Activated naive CD8-positive, alpha-beta T cell treated with anti-CD3 and anti-CD28 coated beads, Interleukin-2, amount 10 ng/mL, durations not matched to agents 7 days and 5 days (primary cell): Measurements from ENCODE around the gene DIS3L. TPM values are rescaled to one million over a fixed set of nuclear protein-coding genes. Genes with fewer than 3 reads are reported as not detected.
"Not testable (repeated sequence)": the region's sequence is repeated elsewhere in the genome, so short reads cannot be mapped to it uniquely, and the experiment has no call there.

ENCODE experiments used
- ATAC-seq: fragments of 150-1000 bp; cut with Tn5 transposase; one replicate; pipeline ENCODE4 v1.10.0; 2021; ENCODE audit warnings: low read depth, moderate library complexity
- POLR2A ChIA-PET: fragments of 350-600 bp; sonication (Branson Sonifier 250); formaldehyde crosslinking; loops from one replicate; lab custom pipeline; 2021; ENCODE audit warnings: antibody characterized with exemption; lab: Charles Lee
- DNase-seq: peaks from one replicate; pipeline ENCODE4 v3.0.0; 2021
- H3K27ac Mint-ChIP-seq: one replicate; pipeline ENCODE4 v1.8.0; 2022; ENCODE audit warnings: mild to moderate bottlenecking, mixed read lengths
- H3K27me3 Mint-ChIP-seq: one replicate; pipeline ENCODE4 v1.8.0; 2022; ENCODE audit warnings: mild to moderate bottlenecking, moderate library complexity, mixed read lengths
- H3K36me3 Mint-ChIP-seq: one replicate; pipeline ENCODE4 v1.8.0; 2021; ENCODE audit warnings: mild to moderate bottlenecking, mixed read lengths
- H3K4me1 Mint-ChIP-seq: one replicate; pipeline ENCODE4 v1.8.0; 2021; ENCODE audit warnings: mixed read lengths
- H3K4me3 Mint-ChIP-seq: one replicate; pipeline ENCODE4 v1.8.0; 2022; ENCODE audit warnings: mild to moderate bottlenecking, moderate library complexity, mixed read lengths
- H3K9me3 Mint-ChIP-seq: one replicate; pipeline ENCODE4 v1.8.0; 2021; ENCODE audit warnings: mixed read lengths
- total RNA-seq, 2 experiments: library from RNA; stranded (reverse); gene quantifications; one replicate each; pipeline ENCODE4 v1.2.3, GENCODE V29; 2021

Gene DIS3L
- total RNA-seq, 2 experiments from 2014 or later, result 27.2 to 27.8 TPM

DNA sequence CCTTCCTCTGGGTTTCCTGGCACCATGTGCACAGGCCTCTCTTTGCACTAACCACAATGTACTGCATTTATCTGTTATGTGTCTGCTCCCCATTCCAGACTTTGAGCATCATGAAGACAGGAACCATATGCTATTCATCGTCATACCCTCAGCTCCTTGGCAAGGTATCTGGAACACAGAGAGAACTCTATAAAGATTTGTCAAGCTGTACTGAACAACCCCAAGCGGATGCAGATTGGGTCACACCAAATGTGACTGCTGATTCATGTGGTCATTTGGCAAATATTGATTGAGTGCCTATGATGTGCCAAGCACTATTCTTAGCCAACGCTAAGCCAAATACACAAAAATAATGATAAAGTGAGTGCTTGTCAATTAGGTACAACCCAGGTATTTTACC, 32.3 kb upstream of the DIS3L start:
- ATAC-seq, result no peak
- Mint-ChIP-seq H3K27ac (no peak overlapping the region), H3K4me3 (no peak overlapping the region), H3K9me3 (peaks cover 9% of the 10 kb centered on the region), H3K27me3 (peaks cover 44% of the 10 kb centered on the region), H3K36me3 (no peaks in the 10 kb centered on the region), H3K4me1 (no peaks in the 10 kb centered on the region)
- POLR2A ChIA-PET, result no interaction called here
- DNase-seq, result no peak

DNA sequence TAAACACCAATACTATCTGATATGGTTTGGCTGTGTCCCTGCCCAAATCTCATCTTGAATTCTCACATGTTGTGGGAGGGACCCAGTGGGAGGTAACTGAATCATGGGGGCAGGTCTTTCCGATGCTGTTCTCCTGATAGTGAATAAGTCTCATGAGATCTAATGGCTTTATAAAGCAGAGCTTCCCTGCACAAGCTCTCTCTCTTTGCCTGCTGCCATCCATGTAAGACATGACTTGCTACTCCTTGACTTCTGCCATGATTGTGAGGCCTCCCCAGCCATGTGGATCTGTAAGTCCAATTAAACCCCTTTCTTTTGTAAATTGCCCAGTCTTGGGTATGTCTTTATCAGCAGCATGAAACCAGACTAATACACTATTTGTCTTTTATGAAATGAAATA, 30.5 kb upstream of the DIS3L start:
- DNase-seq, H3K4me1 Mint-ChIP-seq, H3K36me3 Mint-ChIP-seq, H3K27ac Mint-ChIP-seq, POLR2A ChIA-PET, H3K9me3 Mint-ChIP-seq, H3K4me3 Mint-ChIP-seq, ATAC-seq: not testable (repeated sequence)
- peaks cover 37% of the 10 kb centered on the region for H3K27me3 Mint-ChIP-seq

DNA sequence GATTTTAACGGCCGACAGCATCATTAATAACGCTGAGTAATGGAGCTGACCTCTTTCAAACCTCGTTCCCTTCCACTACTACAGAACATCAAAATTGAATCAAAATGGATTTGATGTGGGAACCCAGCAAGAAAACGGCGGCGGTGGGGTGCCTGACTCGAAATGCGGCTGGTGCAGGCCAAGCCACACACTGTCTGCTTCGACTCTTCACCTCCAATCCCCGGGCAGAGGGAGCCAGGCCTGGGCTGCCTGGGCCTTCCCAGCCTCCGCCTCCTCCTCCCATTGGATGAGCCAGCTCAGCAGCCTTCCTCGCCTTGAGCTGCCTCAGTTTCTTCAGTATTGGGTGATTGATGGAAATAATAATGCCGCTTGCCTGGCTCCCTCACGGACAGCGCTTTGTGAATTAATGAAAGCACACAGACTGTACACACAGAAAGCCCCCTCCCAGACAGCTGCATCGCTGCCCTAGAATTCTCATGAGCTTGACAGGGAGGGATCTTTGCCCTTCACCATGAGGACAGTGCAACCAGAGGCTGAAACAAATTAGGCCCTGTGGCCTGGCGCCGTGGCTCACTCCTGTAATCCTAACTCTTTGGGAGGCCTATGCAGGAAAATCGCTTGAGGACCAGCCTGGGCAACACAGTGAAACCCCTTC, 28.4 kb upstream of the DIS3L start:
- Mint-ChIP-seq H3K36me3 (no peaks in the 10 kb centered on the region), H3K4me3 (no peak overlapping the region), H3K9me3 (peaks cover 9% of the 10 kb centered on the region), H3K27ac (no peak overlapping the region), H3K27me3 (peaks cover 32% of the 10 kb centered on the region), H3K4me1 (no peaks in the 10 kb centered on the region)
- ATAC-seq (no peak), DNase-seq (no peak)
- POLR2A ChIA-PET, result no interaction called here

DNA sequence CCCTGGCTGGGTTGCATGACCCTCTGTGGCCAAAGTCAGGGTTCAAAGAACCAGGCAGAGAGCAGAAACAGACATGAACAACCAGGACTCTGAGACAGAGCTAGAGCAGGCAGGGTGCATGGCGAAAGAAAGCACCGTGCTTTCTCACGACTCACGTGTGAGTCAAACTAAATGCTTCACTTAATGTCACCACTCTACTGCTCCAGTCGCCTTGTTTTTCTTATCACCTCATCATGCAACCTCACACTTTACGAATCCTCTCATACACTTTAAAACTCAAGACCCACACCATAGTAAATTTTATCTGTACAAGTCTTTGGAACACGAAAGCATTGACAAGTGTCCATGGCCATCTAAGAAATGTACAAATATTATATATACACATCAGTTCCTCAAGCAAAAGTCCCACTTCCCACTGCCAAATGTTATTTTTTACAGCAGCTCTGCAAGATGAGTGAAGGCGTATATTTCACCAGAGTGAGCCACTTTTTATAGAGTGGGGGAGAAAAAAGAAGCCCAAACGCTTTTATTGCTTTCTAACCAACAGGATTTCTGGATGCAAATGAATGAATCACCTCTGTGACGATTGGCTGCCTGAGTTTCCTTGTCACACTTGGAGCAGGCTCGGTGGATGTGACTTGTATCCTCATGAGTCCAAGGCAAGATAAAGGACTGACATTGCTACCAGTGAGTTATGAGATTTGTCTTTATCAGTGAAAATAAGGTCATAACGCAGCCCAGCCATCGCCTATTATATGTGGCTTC, 23.9 kb upstream of the DIS3L start:
- Mint-ChIP-seq H3K27ac (no peak overlapping the region), H3K9me3 (no peaks in the 10 kb centered on the region), H3K4me3 (no peak overlapping the region), H3K4me1 (peaks cover 4% of the 10 kb centered on the region), H3K36me3 (peaks cover 2% of the 10 kb centered on the region), H3K27me3 (peaks cover 25% of the 10 kb centered on the region)
- DNase-seq, result no peak
- ATAC-seq, result no peak
- POLR2A ChIA-PET, result no interaction called here

DNA sequence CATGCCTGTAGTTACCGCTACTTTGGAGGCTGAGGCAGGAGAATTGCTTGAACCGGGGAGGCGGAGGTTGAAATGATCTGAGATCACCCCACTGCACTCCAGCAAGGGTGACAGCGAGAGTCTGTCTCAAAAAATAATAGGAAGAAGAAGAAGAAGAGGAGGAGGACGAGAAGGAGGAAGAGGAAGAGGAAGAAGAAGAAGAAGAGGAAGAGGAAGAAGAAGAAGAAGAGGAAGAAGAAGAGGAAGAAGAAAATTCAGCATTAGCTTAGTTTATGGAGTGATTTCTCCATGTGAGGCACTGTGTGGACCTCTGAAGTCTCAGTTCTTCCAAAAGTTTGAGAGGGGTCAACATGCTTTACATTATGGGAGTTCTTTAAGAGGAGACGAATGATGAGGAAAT, 22.4 kb upstream of the DIS3L start:
- no peak for DNase-seq
- no peak overlapping the region for H3K4me3 Mint-ChIP-seq
- peaks cover 2% of the 10 kb centered on the region for H3K36me3 Mint-ChIP-seq
- H3K4me1 Mint-ChIP-seq, result peaks cover 4% of the 10 kb centered on the region
- no peak for ATAC-seq
- no peaks in the 10 kb centered on the region for H3K9me3 Mint-ChIP-seq
- H3K27me3 Mint-ChIP-seq, result peaks cover 29% of the 10 kb centered on the region
- H3K27ac Mint-ChIP-seq, result no peak overlapping the region
- POLR2A ChIA-PET, result no interaction called here

DNA sequence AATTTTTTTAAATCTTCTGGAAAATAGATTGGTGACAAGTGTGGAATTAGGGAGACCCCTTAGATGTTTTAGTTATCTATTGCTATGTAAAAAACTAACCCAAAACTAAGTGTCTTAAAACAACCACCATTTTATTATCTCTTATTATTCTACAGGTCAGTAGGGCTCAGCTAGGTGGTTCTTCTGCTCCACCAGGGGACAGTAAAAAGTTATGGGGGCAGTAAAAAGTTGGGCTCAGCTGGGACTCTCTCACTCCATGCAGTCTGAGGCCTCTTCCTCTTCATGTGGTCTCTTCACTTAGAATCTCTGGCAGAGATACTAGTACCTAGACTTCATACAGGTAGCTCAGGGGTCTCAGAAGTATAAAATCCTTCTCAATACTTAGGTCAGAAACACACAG, 18.0 kb upstream of the DIS3L start:
- DNase-seq, result no peak
- ATAC-seq, result no peak
- Mint-ChIP-seq H3K27me3 (peaks cover 16% of the 10 kb centered on the region), H3K36me3 (peaks cover 2% of the 10 kb centered on the region), H3K4me1 (peaks cover 4% of the 10 kb centered on the region), H3K27ac (no peak overlapping the region), H3K9me3 (no peaks in the 10 kb centered on the region), H3K4me3 (no peak overlapping the region)
- POLR2A ChIA-PET, result no interaction called here

DNA sequence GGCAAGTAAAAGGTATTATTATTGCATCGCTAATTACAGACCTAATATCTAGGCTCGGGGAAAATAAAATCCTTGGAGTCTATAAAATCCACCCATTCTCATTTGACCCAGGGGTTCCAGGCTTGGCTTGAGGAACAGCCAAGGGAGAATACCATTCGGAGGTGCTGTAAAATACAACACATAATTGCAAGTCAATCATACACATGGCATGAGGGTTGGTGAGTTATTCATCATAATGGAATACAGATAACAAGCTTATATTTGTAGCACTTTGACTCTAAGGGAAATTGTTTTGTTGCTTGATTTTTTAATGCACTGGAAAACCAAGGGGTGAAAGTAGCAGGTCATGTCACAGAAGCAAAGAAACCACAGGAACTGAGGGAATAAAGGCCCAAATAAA, 16.8 kb upstream of the DIS3L start:
- no peak for DNase-seq
- ATAC-seq, result no peak
- no peak overlapping the region for H3K27ac Mint-ChIP-seq
- peaks cover 2% of the 10 kb centered on the region for H3K36me3 Mint-ChIP-seq
- H3K27me3 Mint-ChIP-seq, result peaks cover 13% of the 10 kb centered on the region
- no peak overlapping the region for H3K4me3 Mint-ChIP-seq
- H3K9me3 Mint-ChIP-seq, result no peaks in the 10 kb centered on the region
- POLR2A ChIA-PET, result no interaction called here
- peaks cover 2% of the 10 kb centered on the region for H3K4me1 Mint-ChIP-seq

DNA sequence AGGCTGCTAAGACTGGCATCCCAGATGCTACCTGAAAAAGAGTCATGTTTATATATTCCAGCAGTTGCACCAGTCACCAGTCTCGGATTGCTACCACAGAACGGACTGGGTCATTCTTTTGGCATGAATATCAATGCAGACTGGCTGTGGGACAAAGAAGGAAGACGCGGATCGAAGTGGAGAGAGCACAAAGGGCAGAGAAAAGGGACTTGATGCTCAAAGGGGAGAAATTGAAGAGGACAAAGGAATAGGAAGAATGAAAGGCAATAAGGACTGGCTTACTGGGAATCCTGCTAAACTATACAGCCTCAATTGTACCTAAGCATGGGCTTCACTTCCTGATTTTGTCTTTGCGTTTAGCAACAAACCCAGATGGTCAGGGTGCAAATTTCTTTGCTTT, 15.3 kb upstream of the DIS3L start:
- peaks cover 12% of the 10 kb centered on the region for H3K27me3 Mint-ChIP-seq
- peaks cover 2% of the 10 kb centered on the region for H3K36me3 Mint-ChIP-seq
- ATAC-seq (no peak), DNase-seq (no peak)
- H3K4me1 Mint-ChIP-seq, result no peaks in the 10 kb centered on the region
- no peaks in the 10 kb centered on the region for H3K9me3 Mint-ChIP-seq
- POLR2A ChIA-PET, result no interaction called here
- no peak overlapping the region for H3K4me3 Mint-ChIP-seq
- no peak overlapping the region for H3K27ac Mint-ChIP-seq

DNA sequence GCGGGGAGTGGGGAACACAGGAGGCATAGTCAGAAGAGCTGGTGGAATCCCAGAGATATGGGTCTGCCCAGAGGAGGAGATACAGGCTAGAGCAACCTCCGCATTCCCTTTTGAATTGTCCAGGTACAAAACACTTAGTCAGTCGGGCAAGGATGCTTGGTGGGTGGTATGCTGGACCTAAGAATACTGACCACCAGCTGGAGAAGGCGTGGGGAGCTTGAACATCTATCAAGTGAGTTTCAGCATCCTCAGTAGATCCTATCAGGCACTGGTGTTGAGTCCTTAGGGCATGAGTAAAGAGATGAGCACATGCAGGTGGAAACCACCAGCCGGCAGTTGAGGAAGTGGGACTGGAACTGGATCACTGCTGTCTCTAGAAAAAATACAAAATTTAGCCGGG, 14.7 kb upstream of the DIS3L start:
- H3K27me3 Mint-ChIP-seq, result peaks cover 12% of the 10 kb centered on the region
- H3K9me3 Mint-ChIP-seq, result no peaks in the 10 kb centered on the region
- DNase-seq (no peak), ATAC-seq (no peak)
- H3K4me1 Mint-ChIP-seq, result no peaks in the 10 kb centered on the region
- no peak overlapping the region for H3K4me3 Mint-ChIP-seq
- H3K36me3 Mint-ChIP-seq, result no peaks in the 10 kb centered on the region
- POLR2A ChIA-PET, result no interaction called here
- no peak overlapping the region for H3K27ac Mint-ChIP-seq

DNA sequence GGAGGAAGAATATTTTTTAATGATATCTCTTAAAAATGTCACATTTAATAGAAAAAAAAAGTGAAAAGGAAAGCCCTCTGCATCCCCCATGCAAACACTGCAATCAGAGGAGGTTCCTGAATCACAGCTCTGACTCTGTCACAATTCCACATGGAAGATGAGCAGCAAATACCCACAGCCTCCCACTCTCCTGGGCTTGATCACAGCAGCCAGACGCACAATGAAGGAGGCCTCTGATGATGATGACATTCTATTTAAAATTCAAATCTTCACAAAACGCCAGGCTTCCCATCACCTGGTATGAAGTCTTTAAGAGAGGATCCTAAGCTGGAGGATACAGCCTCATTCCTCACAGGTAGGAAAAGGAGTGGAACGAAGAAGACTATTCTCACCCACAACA, 9.1 kb upstream of the DIS3L start:
- Mint-ChIP-seq H3K36me3 (no peaks in the 10 kb centered on the region), H3K27ac (no peak overlapping the region), H3K4me1 (peaks cover 4% of the 10 kb centered on the region), H3K9me3 (no peaks in the 10 kb centered on the region), H3K27me3 (peaks cover 5% of the 10 kb centered on the region), H3K4me3 (no peak overlapping the region)
- POLR2A ChIA-PET, result no interaction called here
- DNase-seq (no peak), ATAC-seq (no peak)

DNA sequence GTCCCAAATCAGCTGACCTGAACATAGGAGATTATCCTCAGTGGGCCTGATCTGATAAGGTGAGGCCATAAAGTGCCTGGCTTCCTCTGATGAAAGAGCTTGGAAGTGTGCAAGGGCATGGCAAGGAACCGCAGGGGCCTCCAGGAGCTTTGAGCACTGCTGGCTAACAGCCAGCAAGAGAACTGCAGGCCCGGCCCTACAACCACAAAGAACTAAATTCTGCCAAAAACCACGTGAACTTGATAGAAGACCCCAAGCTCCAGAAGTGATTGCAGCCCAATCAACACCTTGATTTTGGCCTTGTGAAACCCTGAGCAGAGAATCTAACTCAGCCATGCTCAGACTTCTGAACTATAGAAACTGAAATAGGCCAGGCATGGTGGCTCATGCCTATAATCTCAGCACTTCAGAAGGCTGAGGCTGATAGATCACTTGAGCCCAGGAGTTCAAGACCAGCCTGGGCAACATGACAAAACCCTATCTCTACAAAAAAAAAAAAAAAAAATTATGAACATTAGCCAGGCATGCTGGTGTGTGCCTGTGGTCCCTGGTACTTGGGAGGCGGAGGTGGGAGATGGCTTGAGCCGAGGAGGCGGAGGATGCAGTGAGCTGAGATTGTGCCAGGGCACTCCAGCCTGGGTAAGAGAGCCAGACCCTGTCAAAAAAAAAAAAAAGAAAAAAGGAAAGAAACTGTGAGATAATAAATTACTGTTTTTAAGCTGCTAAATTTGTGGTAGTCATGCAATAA, 7.7 kb upstream of the DIS3L start:
- no peaks in the 10 kb centered on the region for H3K36me3 Mint-ChIP-seq
- H3K27ac Mint-ChIP-seq, result no peak overlapping the region
- POLR2A ChIA-PET, result no interaction called here
- H3K27me3 Mint-ChIP-seq, result peaks cover 5% of the 10 kb centered on the region
- peaks cover 10% of the 10 kb centered on the region for H3K4me1 Mint-ChIP-seq
- ATAC-seq (no peak), DNase-seq (no peak)
- H3K9me3 Mint-ChIP-seq, result no peaks in the 10 kb centered on the region
- no peak overlapping the region for H3K4me3 Mint-ChIP-seq

DNA sequence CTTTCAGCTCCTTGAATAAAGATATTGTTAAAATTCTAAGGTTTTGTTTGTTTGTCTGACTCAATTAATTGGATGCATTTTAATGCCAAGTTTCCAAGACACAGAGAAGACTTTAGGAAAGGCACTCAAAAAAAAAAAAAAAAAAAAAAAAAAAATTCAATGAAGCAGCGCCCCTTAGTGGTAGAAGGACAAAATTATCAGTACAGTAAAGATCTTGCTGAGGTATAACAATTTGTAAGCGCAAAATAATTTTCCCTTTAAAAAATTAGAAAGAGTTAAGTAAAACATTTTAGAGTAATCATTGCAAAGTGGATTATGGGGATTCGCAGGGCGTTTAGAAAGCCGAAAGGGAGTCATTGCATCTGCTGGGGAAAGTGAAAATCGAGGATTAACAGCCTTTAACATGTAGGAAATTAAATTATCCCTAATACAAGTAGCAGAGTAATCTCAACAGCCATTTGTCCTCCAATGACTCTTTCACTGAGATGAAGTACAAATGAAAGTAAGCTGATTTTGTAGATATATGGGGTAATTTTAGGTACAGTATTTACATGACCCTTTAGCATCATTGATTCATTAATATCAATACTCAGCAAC, 5.8 kb upstream of the DIS3L start:
- Mint-ChIP-seq H3K4me1 (peaks cover 25% of the 10 kb centered on the region), H3K27me3 (no peaks in the 10 kb centered on the region), H3K9me3 (no peaks in the 10 kb centered on the region), H3K36me3 (no peaks in the 10 kb centered on the region), H3K27ac (no peak overlapping the region), H3K4me3 (no peak overlapping the region)
- POLR2A ChIA-PET, result no interaction called here
- ATAC-seq, result no peak
- DNase-seq, result no peak

DNA sequence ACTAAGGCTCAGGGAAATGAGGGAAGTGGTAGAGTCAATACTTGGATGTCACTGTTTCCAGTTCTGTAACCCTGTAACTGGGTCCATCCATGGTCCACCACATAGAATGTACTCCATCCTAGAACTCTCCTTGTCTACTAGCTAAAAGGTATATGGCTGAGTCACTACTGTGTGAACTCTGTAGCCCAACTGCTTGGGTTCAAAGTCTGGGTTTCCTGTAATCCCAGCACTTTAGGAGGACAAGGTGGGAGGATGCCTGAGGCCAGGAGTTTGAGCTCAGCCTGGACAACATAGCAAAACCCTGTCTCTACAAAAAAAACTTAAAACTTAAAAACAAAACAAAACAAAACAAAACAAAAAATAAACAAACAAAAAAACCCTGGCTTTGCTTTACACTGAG, 5.3 kb upstream of the DIS3L start:
- POLR2A ChIA-PET, result no interaction called here
- Mint-ChIP-seq H3K27me3 (no peaks in the 10 kb centered on the region), H3K36me3 (no peaks in the 10 kb centered on the region), H3K27ac (no peak overlapping the region), H3K4me3 (no peak overlapping the region), H3K9me3 (no peaks in the 10 kb centered on the region), H3K4me1 (peaks cover 26% of the 10 kb centered on the region)
- ATAC-seq (no peak), DNase-seq (no peak)
